ENCODE data around the gene NFYC.

NFYC gene

GRCh38 chr1:40766560-40766959, 75.1 kb downstream of the NFYC start:
- Histone ChIP-seq H3K79me2 (ENCODE audit: insufficient read depth, low read length) (no peaks in the 10 kb centered on the region), H4K20me1 (ENCODE audit: insufficient read depth, low read length) (peaks cover 13% of the 10 kb centered on the region; the same call in 1 of the 2 replicates), H3K9me3 (ENCODE audit: insufficient read depth, low read length, severe bottlenecking) (no peaks in the 10 kb centered on the region), H3K4me2 (ENCODE audit: insufficient read depth, low read length) (no peak overlapping the region), H2AFZ (ENCODE audit: low read depth, low read length) (no peak overlapping the region), H3K27ac (ENCODE audit: low read length) (no peak overlapping the region), H3K9ac (ENCODE audit: low read depth, low read length) (no peak overlapping the region), H3K4me3 (ENCODE audit: low read depth in 1 of 2, low read length in 2 of 2) (no peak overlapping the region), H3K27me3 (ENCODE audit: insufficient read depth, low read length, poor library complexity) (no peaks in the 10 kb centered on the region), H3K4me1 (ENCODE audit: insufficient read depth, low read length) (peaks cover 4% of the 10 kb centered on the region; the same call in 1 of the 2 replicates), H3K36me3 (ENCODE audit: insufficient read depth, low read length) (peaks cover 95% of the 10 kb centered on the region)
- ATAC-seq (ENCODE audit: insufficient read depth, low read depth) (no peak), DNase-seq (no peak)
- TF ChIP-seq CTCF (IDR thresholded peaks at IDR 0.05; ENCODE audit: borderline replicate concordance, extremely low read depth, low read length, poor library complexity, severe bottlenecking), result no peak
- no peak for TF ChIP-seq EZH2 (IDR thresholded peaks at IDR 0.05; ENCODE audit: borderline replicate concordance, low read depth, low read length, severe bottlenecking)

DNA sequence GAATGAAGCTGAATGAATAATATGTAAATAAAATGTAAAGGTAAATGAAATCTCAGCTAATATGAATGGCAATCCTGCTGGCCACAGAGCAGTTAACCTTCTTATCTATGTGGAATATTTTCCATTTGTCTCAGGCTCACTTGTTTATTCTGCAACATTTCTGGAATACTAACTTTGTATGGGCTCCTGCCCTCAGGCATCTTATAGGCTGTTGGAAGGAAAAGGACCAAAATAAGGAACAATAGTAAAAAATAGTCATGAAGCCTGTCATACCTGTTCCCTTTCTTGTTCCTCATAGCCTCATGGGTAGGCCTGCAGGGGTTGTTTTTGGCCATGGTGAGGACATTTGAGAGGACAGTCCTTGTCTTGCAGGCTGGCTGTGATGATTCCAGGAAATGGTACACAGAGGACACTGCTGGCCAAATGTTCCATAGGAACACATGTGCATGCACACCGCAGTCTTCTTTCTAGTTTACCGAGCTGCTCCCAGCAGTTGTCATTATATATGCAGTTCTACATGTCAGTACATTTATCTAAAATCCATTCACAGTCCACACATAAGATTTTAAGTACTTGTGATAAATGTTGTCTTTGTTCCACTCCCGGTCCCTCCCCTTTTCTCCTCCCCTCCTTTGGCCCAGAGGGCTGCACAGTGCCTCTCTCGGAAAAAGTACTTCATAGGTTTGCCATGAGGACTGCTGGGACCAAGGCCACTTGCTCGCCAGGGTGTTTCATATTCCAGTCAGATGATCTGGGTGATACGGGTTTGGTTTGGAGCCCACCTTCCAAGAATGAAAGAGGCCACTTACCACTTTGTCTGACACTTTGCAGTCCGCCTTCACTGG, 76.9 kb downstream of the NFYC start:
- Histone ChIP-seq H3K9me3 (ENCODE audit: insufficient read depth, low read length, severe bottlenecking) (no peaks in the 10 kb centered on the region), H3K27me3 (ENCODE audit: insufficient read depth, low read length, poor library complexity) (no peaks in the 10 kb centered on the region), H4K20me1 (ENCODE audit: insufficient read depth, low read length) (0 out of 2 replicates have a peak, but pooled peaks cover 13% of the 10 kb centered on the region), H2AFZ (ENCODE audit: low read depth, low read length) (no peak overlapping the region), H3K4me1 (ENCODE audit: insufficient read depth, low read length) (peaks cover 4% of the 10 kb centered on the region; the same call in 1 of the 2 replicates), H3K27ac (ENCODE audit: low read length) (no peak overlapping the region), H3K36me3 (ENCODE audit: insufficient read depth, low read length) (peaks cover 88% of the 10 kb centered on the region), H3K4me3 (ENCODE audit: low read depth in 1 of 2, low read length in 2 of 2) (no peak overlapping the region), H3K9ac (ENCODE audit: low read depth, low read length) (no peak overlapping the region), H3K79me2 (ENCODE audit: insufficient read depth, low read length) (no peaks in the 10 kb centered on the region), H3K4me2 (ENCODE audit: insufficient read depth, low read length) (no peak overlapping the region)
- no peak for ATAC-seq (ENCODE audit: insufficient read depth, low read depth)
- no peak for DNase-seq
- no peak for TF ChIP-seq EZH2 (IDR thresholded peaks at IDR 0.05; ENCODE audit: borderline replicate concordance, low read depth, low read length, severe bottlenecking)
- TF ChIP-seq CTCF (IDR thresholded peaks at IDR 0.05; ENCODE audit: borderline replicate concordance, extremely low read depth, low read length, poor library complexity, severe bottlenecking), result no peak

GRCh38 chr1:40769815-40770214, 78.3 kb downstream of the NFYC start:
- no peaks in the 10 kb centered on the region for H3K79me2 ChIP-seq (ENCODE audit: insufficient read depth, low read length)
- H4K20me1 ChIP-seq (ENCODE audit: insufficient read depth, low read length), result 0 out of 2 replicates have a peak, but pooled peaks cover 13% of the 10 kb centered on the region
- H3K4me3 ChIP-seq (ENCODE audit: low read depth in 1 of 2, low read length in 2 of 2), result no peak overlapping the region
- ATAC-seq (ENCODE audit: insufficient read depth, low read depth) (peak; percentile 48; the same call in 1 of the 3 replicates), DNase-seq (peak; percentile 20)
- H3K9ac ChIP-seq (ENCODE audit: low read depth, low read length), result no peak overlapping the region
- H3K4me1 ChIP-seq (ENCODE audit: insufficient read depth, low read length), result no peaks in the 10 kb centered on the region
- no peak overlapping the region for H2AFZ ChIP-seq (ENCODE audit: low read depth, low read length)
- no peaks in the 10 kb centered on the region for H3K27me3 ChIP-seq (ENCODE audit: insufficient read depth, low read length, poor library complexity)
- TF ChIP-seq EZH2 (IDR thresholded peaks at IDR 0.05; ENCODE audit: borderline replicate concordance, low read depth, low read length, severe bottlenecking) (no peak), CTCF (IDR thresholded peaks at IDR 0.05; ENCODE audit: borderline replicate concordance, extremely low read depth, low read length, poor library complexity, severe bottlenecking) (peak; percentile 50)
- H3K9me3 ChIP-seq (ENCODE audit: insufficient read depth, low read length, severe bottlenecking), result no peaks in the 10 kb centered on the region
- no peak overlapping the region for H3K27ac ChIP-seq (ENCODE audit: low read length)
- no peak overlapping the region for H3K4me2 ChIP-seq (ENCODE audit: insufficient read depth, low read length)
- H3K36me3 ChIP-seq (ENCODE audit: insufficient read depth, low read length), result peaks cover 84% of the 10 kb centered on the region

All from DND-41 (cell line).